Measurements from ENCODE around the gene KCNH5. TPM values are rescaled to one million over a fixed set of nuclear protein-coding genes. Genes with fewer than 3 reads are reported as not detected.

Gene KCNH5
- total RNA-seq, 2 experiments from 2014 or later: not detected

GRCh38 chr14:62886461-62886860, 158.8 kb downstream of the KCNH5 start:
- no peaks in the 10 kb centered on the region for H3K4me1 ChIP-seq (ENCODE audit: insufficient read depth, low read length, poor library complexity, severe bottlenecking)
- H4K20me1 ChIP-seq (ENCODE audit: insufficient read depth, low read length): no peaks in the 10 kb centered on the region
- H3K9me2 ChIP-seq (ENCODE audit: insufficient read depth, low read length): no peaks in the 10 kb centered on the region
- no peak overlapping the region for H2AFZ ChIP-seq (ENCODE audit: low read length)
- TF ChIP-seq, protein P1, sequence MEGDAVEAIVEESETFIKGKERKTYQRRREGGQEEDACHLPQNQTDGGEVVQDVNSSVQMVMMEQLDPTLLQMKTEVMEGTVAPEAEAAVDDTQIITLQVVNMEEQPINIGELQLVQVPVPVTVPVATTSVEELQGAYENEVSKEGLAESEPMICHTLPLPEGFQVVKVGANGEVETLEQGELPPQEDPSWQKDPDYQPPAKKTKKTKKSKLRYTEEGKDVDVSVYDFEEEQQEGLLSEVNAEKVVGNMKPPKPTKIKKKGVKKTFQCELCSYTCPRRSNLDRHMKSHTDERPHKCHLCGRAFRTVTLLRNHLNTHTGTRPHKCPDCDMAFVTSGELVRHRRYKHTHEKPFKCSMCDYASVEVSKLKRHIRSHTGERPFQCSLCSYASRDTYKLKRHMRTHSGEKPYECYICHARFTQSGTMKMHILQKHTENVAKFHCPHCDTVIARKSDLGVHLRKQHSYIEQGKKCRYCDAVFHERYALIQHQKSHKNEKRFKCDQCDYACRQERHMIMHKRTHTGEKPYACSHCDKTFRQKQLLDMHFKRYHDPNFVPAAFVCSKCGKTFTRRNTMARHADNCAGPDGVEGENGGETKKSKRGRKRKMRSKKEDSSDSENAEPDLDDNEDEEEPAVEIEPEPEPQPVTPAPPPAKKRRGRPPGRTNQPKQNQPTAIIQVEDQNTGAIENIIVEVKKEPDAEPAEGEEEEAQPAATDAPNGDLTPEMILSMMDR (conservative IDR thresholded peaks at IDR 0.05; ENCODE audit: low read length): no peak
- TF ChIP-seq EZH2phosphoT487 (IDR thresholded peaks at IDR 0.05; ENCODE audit: borderline replicate concordance, low read depth, low read length): no peak
- POLR2A ChIA-PET: no interaction called here
- H3K4me2 ChIP-seq (ENCODE audit: low read length): no peak overlapping the region
- CTCF ChIA-PET (ENCODE audit: unreplicated experiment): no interaction called here
- H3K9me3 ChIP-seq (ENCODE audit: low read length): no peaks in the 10 kb centered on the region
- DNase-seq (ENCODE audit: low spot score): no peak
- BruUV-seq (replicated peaks): no TSS peak
- no peaks in the 10 kb centered on the region for H3K79me2 ChIP-seq (ENCODE audit: insufficient read depth, low read depth, low read length)
- intact Hi-C loops (cut with micrococcal nuclease; ENCODE audit: unreplicated experiment): no loop called here
- no peak overlapping the region for H3K4me3 ChIP-seq (ENCODE audit: low read depth, low read length, poor library complexity, severe bottlenecking)
- no peaks in the 10 kb centered on the region for H3K36me3 ChIP-seq (ENCODE audit: insufficient read depth, low read length)
- no peak overlapping the region for H3K27ac ChIP-seq (ENCODE audit: low read depth, low read length, poor library complexity, severe bottlenecking)

DNA sequence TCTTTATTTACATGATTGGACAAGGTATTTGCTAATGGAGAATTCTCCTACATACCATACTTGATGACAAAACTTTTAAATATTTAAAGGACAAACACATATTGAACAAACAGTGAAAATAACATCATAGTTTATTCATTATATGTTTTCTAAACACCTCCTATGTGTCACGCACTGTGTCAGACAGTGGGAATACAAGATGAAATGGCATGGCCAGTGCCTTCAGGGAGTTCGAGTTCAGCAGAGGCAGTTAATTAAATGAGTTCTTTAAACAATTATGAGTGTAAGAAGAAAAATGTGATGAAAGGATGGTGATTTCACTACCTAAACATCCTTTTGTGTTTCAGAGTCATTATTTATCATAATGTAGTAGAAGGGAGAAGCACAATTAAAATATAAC, 159.8 kb downstream of the KCNH5 start:
- CTCF ChIA-PET (ENCODE audit: unreplicated experiment): no interaction called here
- POLR2A ChIA-PET: no interaction called here
- H3K4me3 ChIP-seq (ENCODE audit: low read depth, low read length, poor library complexity, severe bottlenecking): no peak overlapping the region
- no peaks in the 10 kb centered on the region for H3K9me3 ChIP-seq (ENCODE audit: low read length)
- no peaks in the 10 kb centered on the region for H3K4me1 ChIP-seq (ENCODE audit: insufficient read depth, low read length, poor library complexity, severe bottlenecking)
- H2AFZ ChIP-seq (ENCODE audit: low read length): no peak overlapping the region
- H3K9me2 ChIP-seq (ENCODE audit: insufficient read depth, low read length): no peaks in the 10 kb centered on the region
- TF ChIP-seq, protein P1 (conservative IDR thresholded peaks at IDR 0.05; ENCODE audit: low read length): no peak
- no peak for TF ChIP-seq EZH2phosphoT487 (IDR thresholded peaks at IDR 0.05; ENCODE audit: borderline replicate concordance, low read depth, low read length)
- H3K27ac ChIP-seq (ENCODE audit: low read depth, low read length, poor library complexity, severe bottlenecking): no peak overlapping the region
- no peaks in the 10 kb centered on the region for H3K79me2 ChIP-seq (ENCODE audit: insufficient read depth, low read depth, low read length)
- H3K36me3 ChIP-seq (ENCODE audit: insufficient read depth, low read length): no peaks in the 10 kb centered on the region
- BruUV-seq (replicated peaks): no TSS peak
- no peaks in the 10 kb centered on the region for H4K20me1 ChIP-seq (ENCODE audit: insufficient read depth, low read length)
- intact Hi-C loops (cut with micrococcal nuclease; ENCODE audit: unreplicated experiment): no loop called here
- no peak for DNase-seq (ENCODE audit: low spot score)
- H3K4me2 ChIP-seq (ENCODE audit: low read length): no peak overlapping the region

DNA sequence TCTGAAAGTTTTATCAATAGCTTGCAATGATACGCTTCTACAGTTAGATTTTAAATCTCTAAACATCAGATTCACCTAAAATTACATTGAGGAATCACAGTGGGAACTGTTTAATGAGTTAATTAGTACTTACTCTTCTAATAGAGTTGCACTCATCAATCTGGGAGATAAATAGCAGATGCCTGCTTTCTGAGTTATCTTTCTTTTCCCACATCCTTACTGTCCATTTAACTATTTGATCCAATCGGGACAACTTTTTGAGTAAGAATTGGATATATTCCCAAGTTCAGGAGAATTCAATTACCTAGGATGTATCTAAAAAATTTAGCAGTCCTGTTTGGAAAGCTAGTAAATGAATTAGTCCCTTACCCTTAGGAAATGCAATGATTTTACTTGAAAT, 162.3 kb downstream of the KCNH5 start:
- POLR2A ChIA-PET: interaction anchor here (1.4 kb wide), 1 partner anchor 9 kb away, joined by 3 read pairs; no protein-coding TSS in a partner anchor
- BruUV-seq (replicated peaks): no TSS peak
- H3K4me1 ChIP-seq (ENCODE audit: insufficient read depth, low read length, poor library complexity, severe bottlenecking): no peaks in the 10 kb centered on the region
- no peak overlapping the region for H3K4me2 ChIP-seq (ENCODE audit: low read length)
- H2AFZ ChIP-seq (ENCODE audit: low read length): no peak overlapping the region
- H3K36me3 ChIP-seq (ENCODE audit: insufficient read depth, low read length): no peaks in the 10 kb centered on the region
- no peak overlapping the region for H3K27ac ChIP-seq (ENCODE audit: low read depth, low read length, poor library complexity, severe bottlenecking)
- TF ChIP-seq, protein P1 (conservative IDR thresholded peaks at IDR 0.05; ENCODE audit: low read length): no peak
- no peak for TF ChIP-seq EZH2phosphoT487 (IDR thresholded peaks at IDR 0.05; ENCODE audit: borderline replicate concordance, low read depth, low read length)
- H3K9me3 ChIP-seq (ENCODE audit: low read length): no peaks in the 10 kb centered on the region
- intact Hi-C loops (cut with micrococcal nuclease; ENCODE audit: unreplicated experiment): no loop called here
- DNase-seq (ENCODE audit: low spot score): no peak
- H3K9me2 ChIP-seq (ENCODE audit: insufficient read depth, low read length): no peaks in the 10 kb centered on the region
- CTCF ChIA-PET (ENCODE audit: unreplicated experiment): no interaction called here
- H3K79me2 ChIP-seq (ENCODE audit: insufficient read depth, low read depth, low read length): no peaks in the 10 kb centered on the region
- H4K20me1 ChIP-seq (ENCODE audit: insufficient read depth, low read length): no peaks in the 10 kb centered on the region
- no peak overlapping the region for H3K4me3 ChIP-seq (ENCODE audit: low read depth, low read length, poor library complexity, severe bottlenecking)

Data from OCI-LY7 (cell line).